Iris pigment epithelial cell (primary cell): ENCODE data around the gene MUC5AC.

ENCODE experiments used
- DNase-seq: peaks from one replicate; pipeline ENCODE4 v3.0.0-alpha.2; 2011; ENCODE audit warnings: low read depth

The MUC5AC gene

GRCh38 chr11:1226226-1226985, 68.7 kb downstream of the MUC5AC start:
- DNase-seq, result no peak

- peak; percentile 13 for DNase-seq
Measured at GRCh38 chr11:1226986-1227550, 69.3 kb downstream of the MUC5AC start.

- no peak for DNase-seq
Measured at GRCh38 chr11:1227551-1228100, 69.9 kb downstream of the MUC5AC start.

- no peak for DNase-seq
Measured at GRCh38 chr11:1228101-1228821, 70.5 kb downstream of the MUC5AC start.

- no peak for DNase-seq
Measured at GRCh38 chr11:1228921-1229451, 71.2 kb downstream of the MUC5AC start.

- DNase-seq, result no peak
Measured at GRCh38 chr11:1229471-1230120, 71.8 kb downstream of the MUC5AC start.

- no peak for DNase-seq
Measured at GRCh38 chr11:1230121-1230455, 72.3 kb downstream of the MUC5AC start.

- DNase-seq, result no peak
Measured at GRCh38 chr11:1230456-1231395, 73.0 kb downstream of the MUC5AC start.

- DNase-seq, result no peak
Measured at GRCh38 chr11:1231396-1232020, 73.8 kb downstream of the MUC5AC start.

GRCh38 chr11:1232021-1232882, 74.5 kb downstream of the MUC5AC start:
- DNase-seq, result no peak

- no peak for DNase-seq
Measured at GRCh38 chr11:1232883-1233321, 75.1 kb downstream of the MUC5AC start.

GRCh38 chr11:1233351-1234053, 75.7 kb downstream of the MUC5AC start:
- DNase-seq, result no peak

GRCh38 chr11:1234054-1234720, 76.4 kb downstream of the MUC5AC start:
- no peak for DNase-seq

GRCh38 chr11:1234771-1235305, 77.1 kb downstream of the MUC5AC start:
- DNase-seq, result no peak

GRCh38 chr11:1235306-1235900, 77.7 kb downstream of the MUC5AC start:
- DNase-seq, result no peak

GRCh38 chr11:1235901-1236315, 78.2 kb downstream of the MUC5AC start:
- DNase-seq, result no peak

GRCh38 chr11:1236316-1237127, 78.8 kb downstream of the MUC5AC start:
- no peak for DNase-seq
